ENCODE data around the gene KCNN3.
"Not testable (repeated sequence)": the region's sequence is repeated elsewhere in the genome, so short reads cannot be mapped to it uniquely, and the experiment has no call there.

The KCNN3 gene

DNA sequence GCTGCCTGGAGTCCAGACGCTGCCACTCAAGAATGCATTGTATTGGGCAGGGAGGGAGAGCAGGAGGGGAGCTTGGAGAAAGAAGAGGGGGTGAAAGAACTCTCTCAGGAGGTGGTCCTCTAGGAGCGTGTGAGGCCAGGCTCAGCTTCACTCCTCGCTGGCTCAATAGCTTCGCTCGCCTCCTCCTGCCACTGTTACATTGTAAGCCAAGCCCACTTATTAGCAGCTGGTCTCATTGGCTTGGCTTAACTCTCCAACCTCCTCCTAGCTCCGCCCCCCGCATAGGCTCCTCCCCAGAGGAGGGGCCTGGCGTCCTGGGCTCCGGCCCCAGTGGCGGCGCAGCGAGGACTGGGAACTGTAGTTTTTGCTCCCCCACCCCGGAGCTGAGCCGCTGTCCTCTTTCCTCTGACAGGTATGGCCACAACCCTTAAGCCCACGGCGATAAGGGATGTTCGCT, at the start of gene KCNN3:
KCNN3 (minus strand) TSS at position 167 of the 457 bp plus-strand sequence. CDS start 317 bp downstream, outside the sequence.
- peak; percentile 82 for DNase-seq (ENCODE audit: low read depth)
- TF ChIP-seq CTCF (conservative IDR thresholded peaks at IDR 0.05; ENCODE audit: control insufficient read depth, insufficient read depth, low read depth, low read length) = no peak
- H3K4me3 ChIP-seq (ENCODE audit: control insufficient read depth, low read depth, low read length) = peak within 1 kb of the TSS; percentile 7

GRCh38 chr1:154913273-154913672, 43.2 kb upstream of the KCNN3 start:
- DNase-seq (ENCODE audit: low read depth) = no peak
- no peak for TF ChIP-seq CTCF (conservative IDR thresholded peaks at IDR 0.05; ENCODE audit: control insufficient read depth, insufficient read depth, low read depth, low read length)
- H3K4me3 ChIP-seq (ENCODE audit: control insufficient read depth, low read depth, low read length) = no peak overlapping the region

GRCh38 chr1:154912755-154913154, 42.7 kb upstream of the KCNN3 start:
- no peak for TF ChIP-seq CTCF (conservative IDR thresholded peaks at IDR 0.05; ENCODE audit: control insufficient read depth, insufficient read depth, low read depth, low read length)
- H3K4me3 ChIP-seq (ENCODE audit: control insufficient read depth, low read depth, low read length) = no peak overlapping the region

DNA sequence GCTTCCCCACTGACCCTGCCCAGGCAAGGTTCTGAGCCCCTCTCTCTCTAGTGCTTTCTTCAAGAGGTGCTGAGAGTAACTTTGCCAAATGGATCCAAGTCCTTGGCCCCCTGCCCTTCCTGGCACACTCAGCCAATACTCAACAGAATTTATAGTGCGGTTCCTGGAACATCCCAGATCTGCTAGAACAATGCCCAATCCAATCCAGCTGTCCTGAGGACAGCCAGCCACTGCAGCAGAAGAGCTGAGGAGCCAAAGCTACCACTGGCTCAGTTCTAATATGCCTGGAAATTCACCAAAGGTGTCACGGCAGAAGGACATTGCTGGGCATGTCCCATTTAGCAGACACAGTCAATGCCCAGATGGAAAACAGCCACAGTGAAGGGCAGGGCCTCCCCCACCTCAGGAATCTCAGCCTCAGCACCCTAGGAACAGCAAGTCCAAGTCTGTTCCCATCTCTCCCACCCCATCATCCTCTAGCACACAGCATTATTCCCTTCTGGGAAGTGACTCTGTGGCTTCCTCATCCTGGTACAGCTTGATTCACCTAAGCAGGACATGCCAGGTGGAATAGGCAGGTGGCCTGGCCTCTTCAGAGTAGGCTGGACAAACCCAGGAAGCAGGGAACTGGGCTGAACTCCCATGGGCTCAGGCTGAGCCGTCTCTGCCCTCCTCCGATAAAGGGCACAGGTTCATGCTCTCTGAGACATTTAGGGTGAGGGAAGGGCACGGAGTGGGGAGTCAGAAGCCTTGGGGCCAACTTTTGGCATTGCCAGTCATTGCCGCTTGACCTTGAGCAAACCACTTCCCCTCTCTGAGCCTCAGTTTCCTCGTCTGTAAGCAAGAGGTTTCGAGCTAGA, 41.8 kb upstream of the KCNN3 start:
- no peak for TF ChIP-seq CTCF (conservative IDR thresholded peaks at IDR 0.05; ENCODE audit: control insufficient read depth, insufficient read depth, low read depth, low read length)

More at GRCh38 chr1:154912755-154913154, 42.7 kb upstream of the KCNN3 start:
- DNase-seq (ENCODE audit: low read depth) = no peak

DNA sequence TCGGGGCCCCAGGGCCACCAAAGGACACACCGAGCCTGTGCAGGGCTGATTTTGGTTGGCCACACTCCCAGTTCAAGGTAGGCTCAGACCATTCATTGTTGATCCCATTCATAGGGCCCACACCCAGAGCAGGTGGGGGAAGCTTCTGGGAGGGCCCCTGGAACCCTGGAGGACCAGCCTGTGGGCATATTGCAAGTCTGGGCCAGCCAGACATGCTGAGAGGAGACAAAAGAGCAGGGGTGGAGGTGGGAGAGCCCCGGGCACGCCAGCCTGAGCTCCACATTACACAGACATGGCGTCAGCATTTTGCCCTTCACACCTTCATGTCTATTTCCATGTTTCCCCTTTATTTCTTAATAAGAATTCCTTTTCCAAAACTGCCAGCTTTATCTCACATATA, 40.8 kb upstream of the KCNN3 start:
- no peak overlapping the region for H3K4me3 ChIP-seq (ENCODE audit: control insufficient read depth, low read depth, low read length)
- TF ChIP-seq CTCF (conservative IDR thresholded peaks at IDR 0.05; ENCODE audit: control insufficient read depth, insufficient read depth, low read depth, low read length) = no peak
- DNase-seq (ENCODE audit: low read depth) = no peak

More for the DNA sequence above, 41.8 kb upstream of the KCNN3 start:
- H3K4me3 ChIP-seq (ENCODE audit: control insufficient read depth, low read depth, low read length) = no peak overlapping the region
- no peak for DNase-seq (ENCODE audit: low read depth)

DNA sequence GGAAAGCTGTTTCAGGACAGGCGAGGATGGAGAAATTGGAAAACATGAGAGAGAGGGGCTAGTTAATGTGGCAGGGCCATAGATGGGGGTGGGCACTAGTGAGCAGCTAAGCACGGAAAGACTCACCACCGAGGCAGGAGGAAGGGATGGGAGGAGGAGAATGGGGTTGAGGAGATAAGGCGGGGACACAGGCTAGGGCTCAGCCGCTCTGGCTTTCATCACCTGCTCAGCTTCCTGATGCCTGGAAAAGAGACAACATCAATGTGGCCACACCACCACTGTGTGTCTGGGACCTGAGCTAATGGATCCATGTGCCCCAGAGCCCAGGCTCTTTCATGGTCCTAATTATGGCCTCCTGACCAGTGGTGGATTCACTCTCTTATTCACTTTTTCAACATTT, 38.9 kb upstream of the KCNN3 start:
- DNase-seq (ENCODE audit: low read depth) = no peak
- no peak for TF ChIP-seq CTCF (conservative IDR thresholded peaks at IDR 0.05; ENCODE audit: control insufficient read depth, insufficient read depth, low read depth, low read length)
- no peak overlapping the region for H3K4me3 ChIP-seq (ENCODE audit: control insufficient read depth, low read depth, low read length)

GRCh38 chr1:154908129-154908528, 38.0 kb upstream of the KCNN3 start:
- not testable (repeated sequence) for H3K4me3 ChIP-seq (ENCODE audit: control insufficient read depth, low read depth, low read length); DNase-seq (ENCODE audit: low read depth)
